Astrocyte (in vitro differentiated cells and primary cell): ENCODE data around the gene KANK2. TPM values are rescaled to one million over a fixed set of nuclear protein-coding genes. Genes with fewer than 3 reads are reported as not detected.

Source experiments
- DNase-seq: peaks from one replicate; pipeline ENCODE4 v3.0.0-alpha.2; 2010; ENCODE audit warnings: low read depth
- FAIRE-seq: peaks from 2 replicates; lab custom pipeline; 2011; peaks lifted over from hg19 to GRCh38; lab: Jason Lieb, UNC
- H2AFZ ChIP-seq: 2 replicates; pipeline ENCODE4 v1.6.0; 2012; ENCODE audit warnings: low read depth, low read length, inconsistent platforms
- H3K27ac ChIP-seq: 2 replicates; pipeline ENCODE4 v1.5.1; 2011; ENCODE audit warnings: low read depth, low read length, inconsistent platforms
- H3K27me3 ChIP-seq: 2 replicates; pipeline ENCODE4 v1.6.0; 2011; ENCODE audit warnings: low read length, inconsistent platforms; ENCODE audit not compliant: insufficient read depth
- H3K36me3 ChIP-seq: 2 replicates; pipeline ENCODE4 v1.5.1; 2011; ENCODE audit warnings: low read length, inconsistent platforms; ENCODE audit not compliant: insufficient read depth
- H3K4me1 ChIP-seq: 2 replicates; pipeline ENCODE4 v1.5.1; 2011; ENCODE audit warnings: low read length, inconsistent platforms; ENCODE audit not compliant: insufficient read depth
- H3K4me2 ChIP-seq: 2 replicates; pipeline ENCODE4 v1.6.0; 2012; ENCODE audit warnings: low read length, inconsistent platforms
- H3K4me3 ChIP-seq: 2 replicates; pipeline ENCODE4 v1.5.1; 2011; ENCODE audit warnings: low read depth, mild to moderate bottlenecking, low read length, inconsistent platforms; ENCODE audit not compliant: insufficient read depth
- H3K79me2 ChIP-seq: 2 replicates; pipeline ENCODE4 v1.6.0; 2012; ENCODE audit warnings: mild to moderate bottlenecking, low read length, inconsistent platforms; ENCODE audit not compliant: insufficient read depth
- H3K9ac ChIP-seq: 2 replicates; pipeline ENCODE4 v1.6.0; 2012; ENCODE audit warnings: mild to moderate bottlenecking, low read length, inconsistent platforms
- H3K9me3 ChIP-seq: 2 replicates; pipeline ENCODE4 v1.5.1; 2012; ENCODE audit warnings: low read depth, mild to moderate bottlenecking, low read length, inconsistent platforms; ENCODE audit not compliant: insufficient read depth
- H4K20me1 ChIP-seq: 2 replicates; pipeline ENCODE4 v1.6.0; 2012; ENCODE audit warnings: low read length, inconsistent platforms; ENCODE audit not compliant: insufficient read depth
- H3K27ac Mint-ChIP-seq: one replicate; pipeline ENCODE4 v1.8.0; 2021; ENCODE audit warnings: mild to moderate bottlenecking, mixed read lengths; ENCODE audit not compliant: unreplicated experiment
- H3K27me3 Mint-ChIP-seq: one replicate; pipeline ENCODE4 v1.8.0; 2021; ENCODE audit warnings: low read depth, mixed read lengths; ENCODE audit not compliant: unreplicated experiment
- H3K36me3 Mint-ChIP-seq: one replicate; pipeline ENCODE4 v1.8.0; 2021; ENCODE audit warnings: low read depth, mixed read lengths; ENCODE audit not compliant: unreplicated experiment
- H3K4me1 Mint-ChIP-seq: one replicate; pipeline ENCODE4 v1.8.0; 2021; ENCODE audit warnings: low read depth, mixed read lengths; ENCODE audit not compliant: unreplicated experiment
- H3K4me3 Mint-ChIP-seq: one replicate; pipeline ENCODE4 v1.8.0; 2021; ENCODE audit warnings: mild to moderate bottlenecking, moderate library complexity, mixed read lengths; ENCODE audit not compliant: unreplicated experiment
- H3K9me3 Mint-ChIP-seq: one replicate; pipeline ENCODE4 v1.8.0; 2021; ENCODE audit warnings: mild to moderate bottlenecking, mixed read lengths; ENCODE audit not compliant: unreplicated experiment
- EZH2 ChIP-seq: IDR thresholded peaks from 2 replicates; pipeline ENCODE4 v1.6.1; 2012; ENCODE audit warnings: mild to moderate bottlenecking, low read length, inconsistent platforms; ENCODE audit not compliant: insufficient read depth
- total RNA-seq: library from RNA; stranded (reverse); gene quantifications from 2 replicates; pipeline ENCODE4 v1.2.1, GENCODE V29; 2021
- TF ChIP-seq, protein P1 (sequence below): IDR thresholded peaks from 2 replicates; pipeline ENCODE4 v1.5.1; 2011; ENCODE audit warnings: low read depth, mild to moderate bottlenecking, inconsistent platforms, low read length, moderate library complexity; ENCODE audit not compliant: insufficient read depth

KANK2 gene
- total RNA-seq, 1 donor from 2014 or later = 50.3 TPM

- peak; percentile 65 for DNase-seq
- no peaks in the 10 kb centered on the region for H3K36me3 Mint-ChIP-seq
- H3K9me3 Mint-ChIP-seq = no peaks in the 10 kb centered on the region
- Histone ChIP-seq H3K27ac (peak overlapping the region; percentile 68), H3K36me3 (no peaks in the 10 kb centered on the region), H4K20me1 (no peaks in the 10 kb centered on the region), H3K4me1 (peaks cover 46% of the 10 kb centered on the region), H3K27me3 (no peaks in the 10 kb centered on the region), H2AFZ (peak overlapping the region; percentile 9), H3K4me2 (peak overlapping the region; percentile 71), H3K9me3 (no peaks in the 10 kb centered on the region), H3K79me2 (no peaks in the 10 kb centered on the region), H3K4me3 (peak overlapping the region; percentile 2), H3K9ac (peak overlapping the region; percentile 54)
- peak overlapping the region; percentile 57 for H3K4me3 Mint-ChIP-seq
- no peaks in the 10 kb centered on the region for H3K27me3 Mint-ChIP-seq
- peak overlapping the region; percentile 99 for H3K27ac Mint-ChIP-seq
- H3K4me1 Mint-ChIP-seq = peaks cover 17% of the 10 kb centered on the region
- TF ChIP-seq, protein P1, sequence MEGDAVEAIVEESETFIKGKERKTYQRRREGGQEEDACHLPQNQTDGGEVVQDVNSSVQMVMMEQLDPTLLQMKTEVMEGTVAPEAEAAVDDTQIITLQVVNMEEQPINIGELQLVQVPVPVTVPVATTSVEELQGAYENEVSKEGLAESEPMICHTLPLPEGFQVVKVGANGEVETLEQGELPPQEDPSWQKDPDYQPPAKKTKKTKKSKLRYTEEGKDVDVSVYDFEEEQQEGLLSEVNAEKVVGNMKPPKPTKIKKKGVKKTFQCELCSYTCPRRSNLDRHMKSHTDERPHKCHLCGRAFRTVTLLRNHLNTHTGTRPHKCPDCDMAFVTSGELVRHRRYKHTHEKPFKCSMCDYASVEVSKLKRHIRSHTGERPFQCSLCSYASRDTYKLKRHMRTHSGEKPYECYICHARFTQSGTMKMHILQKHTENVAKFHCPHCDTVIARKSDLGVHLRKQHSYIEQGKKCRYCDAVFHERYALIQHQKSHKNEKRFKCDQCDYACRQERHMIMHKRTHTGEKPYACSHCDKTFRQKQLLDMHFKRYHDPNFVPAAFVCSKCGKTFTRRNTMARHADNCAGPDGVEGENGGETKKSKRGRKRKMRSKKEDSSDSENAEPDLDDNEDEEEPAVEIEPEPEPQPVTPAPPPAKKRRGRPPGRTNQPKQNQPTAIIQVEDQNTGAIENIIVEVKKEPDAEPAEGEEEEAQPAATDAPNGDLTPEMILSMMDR = no peak
- no peak for TF ChIP-seq EZH2
- FAIRE-seq = no peak
Measured at GRCh38 chr19:11138601-11139300, 58.6 kb downstream of the KANK2 start.

GRCh38 chr19:11137542-11138384 lies 59.6 kb downstream of the KANK2 start:
- H3K27ac Mint-ChIP-seq = peak overlapping the region; percentile 85
- no peaks in the 10 kb centered on the region for H3K9me3 Mint-ChIP-seq
- H3K36me3 ChIP-seq = peaks cover 7% of the 10 kb centered on the region
- H3K27me3 Mint-ChIP-seq = no peaks in the 10 kb centered on the region
- DNase-seq (peak; percentile 73), FAIRE-seq (no peak)
- H3K4me1 ChIP-seq = peaks cover 37% of the 10 kb centered on the region
- H3K4me1 Mint-ChIP-seq = peaks cover 13% of the 10 kb centered on the region
- peaks cover 2% of the 10 kb centered on the region for H3K36me3 Mint-ChIP-seq
- TF ChIP-seq EZH2 = no peak
- TF ChIP-seq, protein P1 = peak; percentile 64
- H3K4me2 ChIP-seq = peak overlapping the region; percentile 71
- no peaks in the 10 kb centered on the region for H3K79me2 ChIP-seq
- peak overlapping the region; percentile 40 for H3K4me3 Mint-ChIP-seq
- peak overlapping the region; percentile 46 for H3K4me3 ChIP-seq
- peak overlapping the region; percentile 73 for H3K9ac ChIP-seq
- no peaks in the 10 kb centered on the region for H3K9me3 ChIP-seq
- peaks cover 8% of the 10 kb centered on the region for H4K20me1 ChIP-seq
- H2AFZ ChIP-seq = peak overlapping the region; percentile 66
- H3K27me3 ChIP-seq = no peaks in the 10 kb centered on the region
- peak overlapping the region; percentile 72 for H3K27ac ChIP-seq
